GM18505 (cell line): ENCODE data around the gene ZMAT3.
A peak's percentile ranks its signal among the peaks of the same experiment; 100 is the strongest.
"Not testable (repeated sequence)": the region's sequence is repeated elsewhere in the genome, so short reads cannot be mapped to it uniquely, and the experiment has no call there.

ENCODE experiments used
- ATAC-seq: cut with Tn5 transposase; IDR thresholded peaks from one replicate; pipeline ENCODE4 v1.9.1; 2021; ENCODE audit not compliant: unreplicated experiment
- POLR2A ChIP-seq: IDR thresholded peaks from 4 replicates; pipeline ENCODE4 v1.6.1; 2011; ENCODE audit warnings: borderline replicate concordance; ENCODE audit not compliant: insufficient read depth, insufficient read length; ENCODE audit errors: extremely low read depth

Gene ZMAT3

DNA sequence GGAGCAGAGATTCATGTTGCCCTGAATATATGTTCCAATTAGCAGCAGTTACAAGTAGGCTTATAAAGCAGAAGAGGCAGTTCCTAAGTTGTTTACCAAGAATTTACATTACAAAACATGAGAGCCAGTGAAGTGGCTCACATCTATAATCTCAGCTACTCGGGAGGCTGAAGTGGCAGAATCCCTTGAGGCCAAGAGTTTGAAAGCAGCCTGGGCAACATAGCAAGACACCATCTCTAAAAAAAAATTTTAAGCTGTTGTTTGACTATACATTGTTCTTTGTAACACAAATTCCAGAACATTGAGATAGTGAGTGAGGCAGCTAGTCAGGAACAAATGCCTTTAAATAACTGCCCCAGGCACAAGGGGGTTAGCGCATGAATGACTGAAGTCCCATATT lies 10.3 kb upstream of the ZMAT3 start:
- ATAC-seq: no peak
- TF ChIP-seq POLR2A: no peak

DNA sequence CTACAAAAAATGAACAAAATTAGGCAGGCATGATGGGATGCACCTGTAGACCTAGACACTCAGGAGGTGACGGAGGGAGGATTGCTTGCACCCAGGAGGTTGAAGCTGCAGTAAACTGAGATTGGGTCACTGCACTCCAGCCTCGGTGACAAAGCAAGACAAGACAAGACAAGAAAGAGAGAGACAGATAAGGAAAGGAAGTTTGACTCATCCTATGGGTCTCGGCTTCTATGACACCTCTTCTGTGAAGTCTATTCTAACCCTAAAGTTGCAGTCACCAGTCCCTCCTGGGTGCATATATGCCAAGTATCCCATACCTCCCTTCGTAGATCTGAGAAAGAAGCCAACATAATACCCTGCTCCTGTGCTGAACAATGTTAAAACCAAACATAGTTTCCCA lies 7.9 kb upstream of the ZMAT3 start:
- ATAC-seq: no peak
- TF ChIP-seq POLR2A: no peak

DNA sequence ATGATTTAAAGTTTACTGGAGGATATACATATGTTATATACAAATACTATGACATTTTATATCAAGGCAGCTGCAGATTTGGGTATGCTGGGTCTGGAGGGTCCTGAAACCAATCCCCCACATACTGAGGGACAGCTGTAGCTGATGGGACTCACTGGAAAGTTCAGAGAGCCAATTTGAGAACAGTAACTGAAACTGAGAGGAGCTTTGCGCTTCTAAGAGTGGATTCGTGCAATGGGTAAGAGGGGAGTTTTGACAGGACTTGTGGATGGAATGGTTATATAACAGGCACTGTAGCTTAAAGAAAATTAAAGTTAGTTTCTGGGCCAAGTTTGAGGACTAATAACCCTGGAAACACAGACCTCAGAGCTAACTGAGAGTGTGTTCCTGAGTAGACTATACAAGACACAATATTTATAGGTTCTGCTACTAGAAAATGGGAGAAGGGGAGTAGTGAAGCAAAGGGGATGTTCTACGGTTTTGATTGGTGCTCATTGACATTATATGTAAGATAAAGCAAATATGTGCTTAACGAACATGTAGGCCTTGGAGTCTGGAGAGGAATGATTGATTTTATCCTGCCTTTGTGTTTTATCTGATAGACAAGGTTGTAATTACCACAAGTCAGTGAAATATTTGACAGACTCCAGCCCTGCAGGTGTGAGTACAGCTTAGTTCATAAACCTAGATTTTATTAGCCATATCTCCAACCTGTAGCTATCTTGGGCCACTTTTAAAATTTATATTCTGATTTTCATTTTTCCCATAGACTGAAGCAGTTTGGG lies 4.8 kb upstream of the ZMAT3 start:
- ATAC-seq: peak; percentile 31
- TF ChIP-seq POLR2A: no peak

DNA sequence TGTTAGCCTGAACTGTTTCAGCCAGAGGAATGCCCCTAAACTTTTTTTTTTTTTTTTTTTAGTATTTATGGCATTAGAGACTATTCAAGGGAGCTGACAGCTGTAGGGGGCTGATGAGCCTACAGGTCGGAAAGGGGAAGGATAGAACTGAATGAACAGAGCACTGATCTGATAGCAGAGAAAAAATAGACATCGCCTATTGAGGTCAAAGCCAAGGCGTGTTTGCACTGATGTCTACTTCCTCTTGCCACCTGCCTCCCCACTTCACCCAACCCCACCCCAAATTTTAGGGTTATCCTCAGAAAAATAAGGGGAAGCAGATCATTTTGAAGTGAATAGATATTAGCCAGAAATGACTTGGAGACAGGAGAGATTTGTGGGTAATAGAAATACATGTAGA lies 3.0 kb upstream of the ZMAT3 start:
- TF ChIP-seq POLR2A: no peak
- ATAC-seq: peak; percentile 38

DNA sequence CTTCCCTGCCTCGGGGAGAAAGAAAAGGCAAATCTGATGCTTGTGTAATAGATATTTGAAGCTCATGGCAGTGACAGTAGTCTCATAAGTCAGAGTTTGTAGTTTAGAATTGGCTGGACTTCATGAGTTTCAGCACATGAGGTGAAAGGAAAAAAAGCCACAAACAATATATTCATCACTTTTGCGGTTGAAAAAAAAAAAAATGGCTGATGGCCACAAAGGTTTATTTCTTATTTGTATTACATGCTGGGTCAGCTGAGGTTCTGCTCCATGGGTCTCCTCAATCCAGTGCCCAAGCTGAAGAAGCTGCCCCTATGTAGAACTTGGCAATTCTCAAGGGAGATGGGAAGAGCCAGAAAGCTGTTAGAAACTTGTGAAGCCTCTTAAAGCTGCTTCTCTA lies 2.2 kb upstream of the ZMAT3 start:
- ATAC-seq: no peak
- no peak for TF ChIP-seq POLR2A

DNA sequence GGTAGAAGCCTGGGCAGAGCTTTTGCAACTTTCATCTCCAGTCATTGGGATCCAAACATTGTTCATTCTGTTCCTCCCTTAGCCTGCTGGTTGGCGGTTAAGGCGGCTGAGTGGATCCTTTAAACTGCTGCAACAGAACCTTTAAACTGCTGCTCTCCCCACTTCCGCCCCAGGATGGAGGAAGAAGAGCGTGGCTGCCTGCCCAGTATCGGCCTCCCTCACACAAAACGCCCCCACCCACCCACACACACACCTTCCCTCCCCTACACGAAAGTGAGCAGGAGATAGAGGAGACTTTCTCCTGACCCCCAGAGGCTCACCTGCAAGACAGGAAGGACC lies 460 bp upstream of the ZMAT3 start:
- peak; percentile 26 for ATAC-seq
- no peak for TF ChIP-seq POLR2A

DNA sequence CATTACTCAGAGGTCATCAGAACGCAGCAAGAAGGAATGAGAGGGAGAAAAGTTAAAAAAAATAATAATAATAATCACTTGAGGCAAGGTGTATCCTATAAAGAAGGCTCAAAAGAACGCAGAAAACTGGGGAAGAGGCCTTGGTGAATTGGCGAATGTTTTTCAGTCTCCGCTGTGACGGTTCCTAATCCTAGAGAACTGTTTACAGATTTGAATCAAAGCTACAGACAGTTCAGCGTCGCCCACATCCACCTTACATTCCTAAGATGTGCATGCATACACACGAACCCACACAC lies 634 bp downstream of the ZMAT3 start:
- no peak for TF ChIP-seq POLR2A

DNA sequence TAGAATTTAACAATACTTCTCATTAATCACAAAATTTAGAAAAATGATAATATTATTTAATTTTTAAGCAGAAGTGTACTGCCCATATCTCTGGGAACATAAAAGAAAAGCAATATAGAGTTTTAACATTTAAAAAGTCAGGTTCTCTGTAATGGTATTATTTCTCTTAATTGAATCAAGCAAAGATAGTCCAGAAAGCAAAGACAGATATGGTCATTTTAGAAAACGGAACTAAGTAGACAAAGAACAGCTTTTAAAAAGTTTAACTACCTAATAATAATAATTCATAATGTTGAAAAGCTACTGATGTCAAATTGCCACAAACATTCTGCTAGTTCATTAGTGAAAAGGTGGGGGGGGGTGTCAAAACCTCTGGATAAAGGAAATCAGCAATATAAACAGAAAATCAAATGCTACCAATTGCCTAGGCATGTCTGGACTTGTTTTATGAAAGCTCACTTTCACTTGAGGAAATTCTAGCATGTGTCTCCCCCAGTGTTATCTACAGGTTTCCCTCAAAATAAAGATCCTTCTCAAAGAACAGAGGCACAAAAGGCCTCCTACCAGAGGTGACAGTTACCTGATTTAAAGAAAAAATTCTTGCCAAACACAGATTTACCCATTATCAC lies 1.7 kb downstream of the ZMAT3 start:
- no peak for TF ChIP-seq POLR2A
- no peak for ATAC-seq

More for the DNA sequence above, 634 bp downstream of the ZMAT3 start:
- no peak for ATAC-seq

DNA sequence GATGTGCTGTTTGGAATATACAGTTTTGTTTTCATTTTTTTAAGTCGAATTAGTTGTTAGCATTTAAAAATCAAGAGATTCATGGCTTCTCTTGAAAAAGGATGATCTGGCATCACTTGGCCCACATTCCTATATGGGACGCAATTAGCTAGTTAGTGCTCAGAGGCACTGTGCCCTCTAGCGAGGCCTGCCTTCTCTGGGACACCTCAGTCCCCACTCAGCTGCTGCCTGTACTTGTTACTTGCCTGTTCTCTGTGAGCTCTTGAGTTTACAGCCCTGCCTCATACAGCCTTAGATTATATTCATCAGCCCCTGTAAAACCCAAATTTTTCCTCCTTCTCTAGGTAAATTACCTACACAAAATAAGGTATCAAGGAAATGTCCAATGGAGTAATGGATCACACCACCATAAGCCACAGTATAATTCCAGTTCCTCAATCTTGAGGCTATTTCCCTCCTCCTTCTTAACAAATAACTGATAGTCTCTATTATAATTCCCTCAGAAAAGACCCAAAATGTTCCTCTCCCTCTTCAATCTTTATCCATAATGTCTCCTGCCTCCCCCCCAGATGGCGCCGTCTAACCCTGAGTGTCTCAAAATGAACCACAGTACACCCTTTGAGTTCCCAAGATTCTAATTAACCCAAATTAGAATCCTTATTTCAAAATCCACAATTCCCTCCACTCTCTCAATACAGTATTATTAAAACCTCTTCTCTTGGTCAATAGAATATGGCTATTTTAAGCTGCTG lies 2.7 kb downstream of the ZMAT3 start:
- no peak for TF ChIP-seq POLR2A
- no peak for ATAC-seq

DNA sequence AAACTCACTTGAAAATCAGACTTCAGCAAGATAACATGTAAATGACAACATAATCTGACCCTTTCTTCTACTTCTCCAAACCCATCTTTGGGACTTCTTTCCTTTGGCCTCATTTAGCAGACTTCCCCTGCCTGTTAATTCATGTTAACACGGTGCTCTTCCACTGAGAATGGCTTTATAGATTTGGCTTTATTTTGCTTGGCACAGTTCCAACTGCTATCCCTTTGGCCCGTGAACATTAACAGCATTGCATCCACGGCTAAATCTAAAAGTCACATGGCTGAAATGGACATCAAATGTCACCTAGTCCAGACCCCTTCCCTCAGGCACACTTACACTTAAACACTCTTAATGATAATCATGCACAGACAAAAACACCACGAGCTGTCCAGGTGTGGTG lies 3.8 kb downstream of the ZMAT3 start:
- TF ChIP-seq POLR2A: no peak
- no peak for ATAC-seq

DNA sequence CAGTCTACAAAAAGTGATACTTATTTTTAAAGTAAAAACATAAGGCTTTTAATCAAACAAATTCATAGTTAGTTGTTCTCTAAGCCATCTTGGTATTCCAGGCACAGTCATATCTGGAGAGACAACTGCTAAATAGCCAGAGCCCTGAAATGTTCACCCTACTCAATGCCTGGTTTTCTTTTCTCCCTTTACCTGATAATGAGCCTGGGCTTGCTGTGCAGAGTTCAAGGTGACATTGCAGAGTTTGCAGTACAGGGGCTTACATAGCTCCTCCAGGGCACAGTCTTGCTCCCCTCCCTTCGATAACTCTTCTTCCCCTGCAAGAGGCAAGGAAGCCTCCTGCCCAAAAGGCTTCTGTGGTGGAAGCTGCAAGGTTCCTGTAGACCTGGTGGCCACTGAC lies 4.3 kb downstream of the ZMAT3 start:
- no peak for TF ChIP-seq POLR2A

DNA sequence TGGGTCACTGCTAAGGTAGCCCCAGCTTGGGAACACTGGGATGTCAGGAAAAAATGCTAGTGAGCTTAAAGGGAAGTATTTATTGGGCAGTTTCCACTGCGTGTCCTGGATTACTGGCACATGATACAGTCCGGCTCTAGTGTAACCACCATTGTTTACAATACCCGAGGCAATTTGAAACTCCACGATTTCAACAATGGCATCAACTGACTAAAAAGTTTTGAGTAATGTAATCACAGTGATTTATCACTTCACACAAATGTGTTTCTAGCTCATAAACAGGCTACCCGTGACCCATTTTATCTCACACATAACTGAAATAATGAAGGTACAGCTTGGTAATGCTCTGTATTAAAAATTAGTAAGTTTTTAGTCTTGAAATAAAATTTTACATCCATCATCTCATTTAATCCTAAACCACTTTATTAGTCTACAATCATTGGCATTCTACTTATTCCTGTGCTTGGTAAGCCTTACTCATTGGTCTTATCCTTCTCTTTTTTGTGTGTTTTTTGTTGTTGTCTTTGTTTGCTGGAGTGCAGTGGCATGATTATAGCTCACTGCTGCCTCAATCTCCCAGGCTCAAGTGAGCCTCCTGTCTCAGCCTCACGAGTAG lies 7.6 kb downstream of the ZMAT3 start:
- no peak for ATAC-seq
- no peak for TF ChIP-seq POLR2A

More for the DNA sequence above, 4.3 kb downstream of the ZMAT3 start:
- no peak for ATAC-seq

DNA sequence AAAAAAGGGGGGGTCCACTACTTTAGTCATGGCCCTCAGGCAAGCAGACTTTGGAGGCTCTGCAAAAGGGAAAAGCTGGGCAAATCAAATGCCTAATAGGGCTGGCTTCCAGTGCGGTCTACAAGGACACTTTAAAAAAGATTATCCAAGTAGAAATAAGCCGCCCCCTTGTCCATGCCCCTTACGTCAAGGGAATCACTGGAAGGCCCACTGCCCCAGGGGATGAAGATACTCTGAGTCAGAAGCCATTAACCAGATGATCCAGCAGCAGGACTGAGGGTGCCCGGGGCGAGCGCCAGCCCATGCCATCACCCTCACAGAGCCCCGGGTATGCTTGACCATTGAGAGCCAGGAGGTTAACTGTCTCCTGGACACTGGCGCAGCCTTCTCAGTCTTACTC lies 15.3 kb downstream of the ZMAT3 start:
- no peak for TF ChIP-seq POLR2A
- no peak for ATAC-seq

DNA sequence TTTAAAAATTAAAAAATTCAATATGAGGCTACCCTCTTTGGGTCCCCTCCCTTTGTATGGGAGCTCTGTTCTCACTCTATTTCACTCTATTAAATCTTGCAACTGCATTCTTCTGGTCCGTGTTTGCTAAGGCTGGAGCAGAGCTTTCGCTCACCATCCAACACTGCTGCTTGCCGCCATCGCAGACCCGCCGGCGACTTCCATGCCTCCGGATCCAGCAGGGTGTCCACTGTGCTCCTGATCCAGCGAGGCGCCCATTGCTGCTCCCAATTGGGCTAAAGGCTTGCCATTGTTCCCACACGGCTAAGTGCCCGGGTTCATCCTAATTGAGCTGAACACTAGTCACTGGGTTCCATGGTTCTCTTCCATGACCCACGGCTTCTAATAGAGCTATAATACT lies 17.0 kb downstream of the ZMAT3 start:
- not testable (repeated sequence) for ATAC-seq
